ENCODE measurements around the gene NIFK. TPM values are rescaled to one million over a fixed set of nuclear protein-coding genes. Genes with fewer than 3 reads are reported as not detected.

Gene NIFK
- total and polyA plus RNA-seq, 2 donors (not counting 1 experiment from before 2014, with no cell fraction given), result 9.2 to 56.3 TPM

DNA sequence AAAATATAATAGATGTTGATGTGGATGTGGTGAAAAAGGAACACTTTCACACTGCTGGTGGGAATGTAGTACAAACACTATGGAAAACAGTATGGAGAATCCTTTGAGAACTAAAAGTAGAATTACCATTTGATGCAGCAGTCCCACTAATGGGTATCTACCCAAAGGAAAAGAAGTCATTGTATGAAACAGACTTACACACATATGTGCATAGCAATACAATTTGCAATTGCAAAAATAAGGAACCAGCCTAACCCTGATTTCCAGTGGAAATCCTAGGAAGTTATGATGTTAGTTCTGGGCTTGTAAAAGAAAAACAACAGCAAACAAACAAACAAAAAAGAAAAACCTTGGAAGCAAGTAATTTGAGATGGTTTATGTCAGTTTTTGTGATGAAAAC, 58.8 kb downstream of the NIFK start:
- ChIA-PET POLR2A (no interaction called here), CTCF (no interaction called here)
- H3K4me2 ChIP-seq (replicated peaks; ENCODE audit: low read depth, low read length, poor library complexity, severe bottlenecking), result no peak overlapping the region
- Mint-ChIP-seq H3K27me3 (no peaks in the 10 kb centered on the region), H3K4me3 (no peak overlapping the region), H3K4me1 (peaks cover 2% of the 10 kb centered on the region), H3K27ac (no peak overlapping the region), H3K9me3 (ENCODE audit: insufficient read depth) (peaks cover 31% of the 10 kb centered on the region)
- H3K4me1 ChIP-seq (ENCODE audit: control insufficient read depth in 2 of 2, insufficient read depth in 2 of 2, low read length in 2 of 2), result no peaks in the 10 kb centered on the region
- no peak overlapping the region for H3K9ac ChIP-seq (ENCODE audit: low read length)
- H3K79me2 ChIP-seq (ENCODE audit: control insufficient read depth, insufficient read depth, low read length), result no peaks in the 10 kb centered on the region
- no peak overlapping the region for H2AFZ ChIP-seq (ENCODE audit: insufficient read depth, low read depth, low read length, poor library complexity, severe bottlenecking)
- H3K36me3 ChIP-seq (replicated peaks in 1 of 2; ENCODE audit: control extremely low read depth in 1 of 2, control insufficient read depth in 1 of 2, extremely low read depth in 1 of 2, insufficient read depth in 2 of 2, low read length in 1 of 2), result no peaks in the 10 kb centered on the region
- H3K27ac ChIP-seq (ENCODE audit: low read length in 2 of 2), result no peak overlapping the region
- no peaks in the 10 kb centered on the region for H4K20me1 ChIP-seq (ENCODE audit: control insufficient read depth, insufficient read depth, low read length, poor library complexity, severe bottlenecking)
- TF ChIP-seq EZH2 (IDR thresholded peaks at IDR 0.05; ENCODE audit: borderline replicate concordance, insufficient read depth, low read depth, low read length, poor library complexity, severe bottlenecking), result no peak
- TF ChIP-seq, protein P1, sequence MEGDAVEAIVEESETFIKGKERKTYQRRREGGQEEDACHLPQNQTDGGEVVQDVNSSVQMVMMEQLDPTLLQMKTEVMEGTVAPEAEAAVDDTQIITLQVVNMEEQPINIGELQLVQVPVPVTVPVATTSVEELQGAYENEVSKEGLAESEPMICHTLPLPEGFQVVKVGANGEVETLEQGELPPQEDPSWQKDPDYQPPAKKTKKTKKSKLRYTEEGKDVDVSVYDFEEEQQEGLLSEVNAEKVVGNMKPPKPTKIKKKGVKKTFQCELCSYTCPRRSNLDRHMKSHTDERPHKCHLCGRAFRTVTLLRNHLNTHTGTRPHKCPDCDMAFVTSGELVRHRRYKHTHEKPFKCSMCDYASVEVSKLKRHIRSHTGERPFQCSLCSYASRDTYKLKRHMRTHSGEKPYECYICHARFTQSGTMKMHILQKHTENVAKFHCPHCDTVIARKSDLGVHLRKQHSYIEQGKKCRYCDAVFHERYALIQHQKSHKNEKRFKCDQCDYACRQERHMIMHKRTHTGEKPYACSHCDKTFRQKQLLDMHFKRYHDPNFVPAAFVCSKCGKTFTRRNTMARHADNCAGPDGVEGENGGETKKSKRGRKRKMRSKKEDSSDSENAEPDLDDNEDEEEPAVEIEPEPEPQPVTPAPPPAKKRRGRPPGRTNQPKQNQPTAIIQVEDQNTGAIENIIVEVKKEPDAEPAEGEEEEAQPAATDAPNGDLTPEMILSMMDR (IDR thresholded peaks at IDR 0.05), result no peak
- intact Hi-C loops (cut with micrococcal nuclease), result no loop called here
- peaks cover 6 to 27% (median 19%) of the 10 kb centered on the region in 3 donors for H3K9me3 ChIP-seq (ENCODE audit: control extremely low read depth in 1 of 3, control insufficient read depth in 2 of 3, insufficient read depth in 1 of 3, low read length in 2 of 3)
- DNase-seq, result no peak
- no peak for ATAC-seq (ENCODE audit: low read depth)
- H3K4me3 ChIP-seq (ENCODE audit: control extremely low read depth in 1 of 5, extremely low read depth in 1 of 5, insufficient read depth in 1 of 5, low read depth in 2 of 5, low read length in 4 of 5), result no peak overlapping the region
- no peaks in the 10 kb centered on the region for H3K27me3 ChIP-seq (replicated peaks in 1 of 4; ENCODE audit: control extremely low read depth in 1 of 4, control insufficient read depth in 3 of 4, insufficient read depth in 4 of 4, low read length in 3 of 4)

Other genes with a start within 250 kb of the NIFK start
- gene RNU4ATAC, start 206.0 kb downstream of the NIFK start, total RNA-seq, result not detected in 2 replicates
- not detected in 2 replicates for gene RNU4ATAC, start 206.0 kb downstream of the NIFK start, polyA plus RNA-seq
- gene CLASP1, start 87.4 kb downstream of the NIFK start, total RNA-seq, result 88.0 and 93.1 TPM in 2 replicates
- 8.7 and 11.3 TPM in 2 replicates for gene CLASP1, start 87.4 kb downstream of the NIFK start, polyA plus RNA-seq
- 43.4 and 46.0 TPM in 2 replicates for gene TSN, start 18.8 kb upstream of the NIFK start, total RNA-seq
- gene TSN, start 18.8 kb upstream of the NIFK start, polyA plus RNA-seq, result 10.8 and 14.2 TPM in 2 replicates